HG03196 (cell line): ENCODE results near the gene CIBAR2.

Experiments used
- ATAC-seq: cut with Tn5 transposase; IDR thresholded peaks from one replicate; pipeline ENCODE4 v1.9.1; 2021; ENCODE audit not compliant: unreplicated experiment

CIBAR2 gene

DNA sequence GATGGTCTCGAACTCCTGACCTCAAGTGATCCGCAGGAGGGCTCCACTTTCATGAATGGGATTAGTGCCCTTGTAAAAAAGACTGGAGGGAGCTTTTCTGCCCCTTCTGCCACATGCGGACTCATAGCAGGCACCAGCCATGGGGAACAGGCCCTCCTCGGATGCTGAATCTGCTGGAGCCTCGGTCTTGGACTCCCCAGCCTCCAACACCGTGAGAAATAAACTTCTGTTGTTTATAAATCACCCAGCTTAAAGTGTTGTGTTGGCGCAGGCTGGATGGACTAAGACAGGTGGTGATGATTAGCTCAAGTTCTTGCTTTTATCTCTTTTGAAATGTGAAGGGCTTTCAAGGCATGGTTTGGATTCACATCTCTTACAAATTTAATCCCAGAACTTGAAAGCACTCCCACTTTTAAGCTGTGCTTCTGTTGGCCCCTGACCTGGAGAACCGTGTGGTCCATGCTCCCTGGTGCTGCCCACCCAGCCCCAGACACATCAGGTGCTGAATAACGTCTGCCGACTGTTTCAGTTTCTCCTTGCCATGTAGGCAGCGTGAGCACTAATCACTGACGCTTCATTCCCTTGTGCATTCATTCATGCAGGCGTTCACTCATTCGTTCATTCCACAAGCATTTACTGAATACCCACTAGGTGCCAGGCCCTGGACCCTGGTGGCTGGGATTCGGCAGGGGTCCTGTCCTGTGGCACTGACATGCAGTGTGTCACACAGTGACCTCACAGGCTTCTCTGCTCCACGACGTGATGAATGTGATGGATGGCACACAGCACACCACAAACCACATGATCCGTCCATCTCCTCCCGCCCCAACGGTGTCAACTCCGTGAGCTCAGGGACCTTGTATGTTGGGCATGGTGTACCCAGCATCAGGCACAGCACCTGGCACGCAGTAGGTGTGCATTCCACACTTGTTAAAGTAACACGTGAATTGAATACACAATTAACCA, 8.9 kb downstream of the CIBAR2 start:
- ATAC-seq = no peak

- no peak for ATAC-seq
Measured at GRCh38 chr16:85101956-85102630, 10.2 kb downstream of the CIBAR2 start.

DNA sequence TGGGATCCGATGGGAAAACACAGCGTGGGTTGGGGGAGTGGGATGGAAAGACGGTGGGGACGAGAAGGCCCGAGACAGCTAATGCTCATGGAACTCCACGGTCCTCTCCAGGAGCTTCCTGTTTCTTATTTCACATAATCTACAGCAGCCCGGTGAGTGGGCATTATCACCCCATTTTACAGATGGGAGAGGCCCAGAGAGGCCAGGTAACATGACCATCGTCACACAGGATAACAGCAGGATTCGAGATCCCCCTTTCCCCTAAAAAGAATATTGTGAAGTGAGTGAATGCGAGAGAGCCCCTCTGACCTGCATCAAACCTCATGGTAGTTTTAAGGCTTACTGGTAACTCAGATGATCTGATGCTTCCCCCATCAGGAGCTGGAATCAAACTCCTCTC, 12.0 kb downstream of the CIBAR2 start:
- ATAC-seq = no peak

GRCh38 chr16:85098565-85098964, 13.7 kb downstream of the CIBAR2 start:
- ATAC-seq = no peak

- no peak for ATAC-seq
Measured at GRCh38 chr16:85096921-85097320, 15.4 kb downstream of the CIBAR2 start.

GRCh38 chr16:85094812-85095211, 17.5 kb downstream of the CIBAR2 start:
- no peak for ATAC-seq

- no peak for ATAC-seq
Measured at GRCh38 chr16:85094176-85094805, 18.0 kb downstream of the CIBAR2 start.

- no peak for ATAC-seq
Measured at GRCh38 chr16:85093705-85094104, 18.6 kb downstream of the CIBAR2 start.

GRCh38 chr16:85092851-85093250, 19.4 kb downstream of the CIBAR2 start:
- no peak for ATAC-seq

GRCh38 chr16:85092309-85092708, 20.0 kb downstream of the CIBAR2 start:
- ATAC-seq = no peak

- no peak for ATAC-seq
Measured at GRCh38 chr16:85091522-85091910, 20.8 kb downstream of the CIBAR2 start.

DNA sequence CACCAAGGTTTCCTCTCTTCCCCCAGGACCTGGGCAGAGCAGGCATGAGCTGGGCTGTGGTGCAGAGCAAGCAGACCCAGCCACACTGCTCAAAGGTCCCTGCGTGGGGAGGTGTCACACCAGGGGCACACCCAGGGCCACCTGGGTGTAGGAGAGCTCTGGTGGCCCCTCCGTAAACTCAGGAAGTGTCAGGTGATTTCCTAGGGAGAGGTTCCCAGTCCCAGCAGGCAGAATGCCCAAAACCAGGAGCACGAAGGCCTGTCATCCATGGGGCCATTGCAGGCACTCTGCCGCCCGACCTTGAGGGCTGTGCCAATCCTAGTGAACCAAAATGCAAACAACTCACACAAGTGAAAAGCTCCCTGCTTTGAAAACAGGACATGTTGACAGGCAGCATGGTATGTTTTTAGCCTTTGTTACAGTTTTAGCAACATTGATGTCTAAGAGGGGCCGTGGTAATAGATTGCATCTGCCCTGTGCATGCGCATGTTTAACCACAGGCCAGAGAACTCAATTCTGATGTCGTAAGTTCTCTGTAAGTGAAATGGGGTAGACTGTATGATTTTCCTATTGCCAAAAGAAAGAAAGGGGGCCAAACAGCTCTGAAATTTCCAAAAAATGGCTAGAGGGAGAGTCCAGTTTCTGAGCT, 21.3 kb downstream of the CIBAR2 start:
- ATAC-seq = no peak

DNA sequence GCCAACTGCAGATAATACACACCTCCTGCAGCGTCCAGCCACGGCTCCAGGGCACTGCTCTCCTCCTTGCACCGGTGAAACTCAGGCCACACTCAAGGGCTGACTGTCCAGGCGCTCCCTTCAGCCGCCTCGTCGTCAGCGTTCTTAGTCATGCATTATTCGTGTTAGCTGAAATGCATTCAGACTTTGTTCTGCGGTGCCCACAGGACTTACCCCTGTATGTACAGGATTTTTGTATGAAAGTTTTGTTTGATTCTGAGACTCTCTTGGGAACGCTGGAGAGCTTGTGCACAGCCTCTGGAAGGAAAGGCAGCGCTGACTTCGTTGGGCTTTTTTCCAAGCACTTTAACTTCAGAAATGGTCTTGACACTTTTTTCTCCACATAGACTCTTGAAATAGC, 22.1 kb downstream of the CIBAR2 start:
- no peak for ATAC-seq

DNA sequence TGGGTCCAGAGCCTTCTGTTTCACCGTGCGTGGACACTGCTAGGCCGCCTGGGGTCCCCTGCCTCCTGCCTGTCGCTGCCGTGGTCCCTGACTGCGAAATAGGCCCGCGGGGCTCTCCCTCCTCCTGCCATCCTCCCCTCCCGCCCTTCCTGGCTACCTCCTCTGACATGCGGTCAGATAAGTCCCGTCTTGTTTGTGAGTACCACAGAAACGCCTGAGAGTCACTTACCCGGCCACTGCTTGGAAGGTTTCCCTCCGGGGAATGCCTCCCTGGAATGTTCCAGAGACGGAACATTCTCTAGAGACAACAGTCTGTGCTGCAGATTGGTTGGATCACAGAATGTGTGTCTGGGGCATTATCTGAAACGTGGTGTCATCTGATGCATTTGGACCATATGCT, 22.7 kb downstream of the CIBAR2 start:
- ATAC-seq = no peak

DNA sequence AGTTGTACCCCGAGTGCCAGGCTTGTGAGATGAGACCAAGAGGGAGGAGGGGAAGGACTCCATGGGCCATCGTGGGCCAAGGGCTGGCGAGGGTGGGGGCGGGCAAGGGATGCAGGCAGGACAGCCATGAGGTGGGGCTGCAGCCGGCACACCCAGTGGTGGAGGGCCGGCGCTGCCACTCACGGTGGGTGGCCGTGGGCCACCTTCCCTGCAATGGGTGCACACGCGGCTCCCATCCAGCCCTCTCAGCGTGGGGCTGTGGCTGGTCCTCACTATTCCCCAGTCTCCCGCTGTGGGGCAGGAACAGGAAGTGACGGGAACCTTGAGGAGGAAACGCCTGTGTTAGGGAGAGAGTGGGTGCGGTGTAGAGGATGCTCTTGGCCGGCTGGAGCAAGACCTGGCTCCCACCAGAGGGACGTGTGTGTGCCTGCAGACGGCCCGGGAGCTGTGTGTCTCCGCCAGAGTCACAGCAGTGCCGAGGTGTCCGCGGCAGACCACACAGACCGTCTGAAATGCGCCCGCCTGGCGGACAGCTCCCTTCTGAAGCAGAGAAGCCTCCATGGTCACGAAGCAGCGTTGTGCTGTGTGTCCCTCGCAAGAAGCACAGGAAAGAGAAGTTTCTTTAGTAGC, 23.6 kb downstream of the CIBAR2 start:
- no peak for ATAC-seq

GRCh38 chr16:85087899-85088569, 24.2 kb downstream of the CIBAR2 start:
- no peak for ATAC-seq

GRCh38 chr16:85086347-85087291, 25.7 kb downstream of the CIBAR2 start:
- ATAC-seq = no peak

DNA sequence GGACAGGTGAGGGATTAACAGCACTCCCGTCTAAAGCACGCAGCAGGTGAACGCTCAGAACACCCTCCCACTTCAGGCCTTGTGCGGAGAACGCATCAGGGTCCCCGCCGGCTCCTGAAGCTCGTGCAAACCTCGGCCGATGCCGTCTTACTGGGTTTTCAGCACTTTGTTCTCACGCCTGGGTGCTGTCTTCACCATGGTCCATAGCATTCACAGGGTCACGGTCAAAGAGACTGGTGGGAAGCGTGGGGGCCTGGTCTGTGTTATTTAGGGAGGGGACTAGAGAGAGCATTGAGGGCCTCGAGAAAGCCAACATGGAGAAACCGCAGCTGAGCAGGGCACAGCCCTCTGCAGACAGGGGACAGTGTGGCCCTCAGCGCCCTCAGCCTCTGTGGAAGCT, 26.6 kb downstream of the CIBAR2 start:
- ATAC-seq = no peak

DNA sequence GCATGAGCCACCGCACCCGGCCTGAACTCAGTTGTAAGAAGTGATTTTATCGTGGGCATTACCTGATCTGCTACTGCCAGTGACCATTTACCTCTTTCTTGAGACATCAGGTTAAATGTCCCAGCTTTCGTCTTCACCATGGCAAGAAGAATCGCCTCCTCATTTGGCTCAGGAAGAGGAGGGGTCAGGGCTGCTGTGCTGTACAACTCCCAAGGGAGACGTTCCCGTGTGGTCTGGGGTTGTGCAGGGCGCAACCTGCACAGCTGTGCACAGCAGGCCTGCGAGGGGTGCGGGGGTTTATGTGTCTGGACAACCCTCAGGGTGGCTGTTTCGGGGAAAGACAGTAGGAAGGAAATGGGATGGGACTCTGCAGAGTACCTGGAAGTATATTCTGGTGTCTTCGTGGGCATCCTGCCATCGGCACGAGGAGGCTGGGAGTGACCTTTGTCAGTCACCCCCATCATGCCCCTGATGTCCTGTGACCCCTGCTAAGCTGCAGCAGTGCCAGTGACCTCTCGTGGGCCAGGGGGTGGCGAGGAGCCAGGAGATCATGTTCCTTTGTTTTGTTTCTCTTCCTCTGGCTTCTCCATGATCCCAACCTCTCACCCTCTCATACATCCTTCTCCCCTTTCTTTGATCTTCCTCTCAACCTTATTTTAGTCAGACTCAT, 27.3 kb downstream of the CIBAR2 start:
- no peak for ATAC-seq
